Mesothelial cell of epicardium (in vitro differentiated cells): Measurements from ENCODE around the gene ZMYND19. TPM values are rescaled to one million over a fixed set of nuclear protein-coding genes. Genes with fewer than 3 reads are reported as not detected.
A peak's percentile ranks its signal among the peaks of the same experiment; 100 is the strongest.

Experiments used
- DNase-seq, 2 experiments: peaks; one replicate each; pipeline ENCODE4 v3.0.0; 2021; ENCODE audit warnings: low spot score in 2 of 2; ENCODE audit not compliant: unreplicated experiment in 2 of 2
- H3K27ac Mint-ChIP-seq: 2 replicates; pipeline ENCODE4 v1.8.0; 2021; ENCODE audit warnings: mixed read lengths
- H3K27me3 Mint-ChIP-seq: 2 replicates; pipeline ENCODE4 v1.8.0; 2021; ENCODE audit warnings: low read depth, mixed read lengths
- H3K36me3 Mint-ChIP-seq: 2 replicates; pipeline ENCODE4 v1.8.0; 2021; ENCODE audit warnings: mixed read lengths
- H3K4me1 Mint-ChIP-seq: 2 replicates; pipeline ENCODE4 v1.8.0; 2021; ENCODE audit warnings: mixed read lengths
- H3K4me3 Mint-ChIP-seq: 2 replicates; pipeline ENCODE4 v1.8.0; 2021; ENCODE audit warnings: mild to moderate bottlenecking, moderate library complexity, mixed read lengths
- H3K9me3 Mint-ChIP-seq: 2 replicates; pipeline ENCODE4 v1.8.0; 2021; ENCODE audit warnings: mixed read lengths
- total RNA-seq: library from RNA; stranded (reverse); gene quantifications from 3 replicates; pipeline ENCODE4 v1.2.1, GENCODE V29; 2021
- TF ChIP-seq, protein P1 (sequence below): fragments of 200-600 bp; sonication (generic); IDR thresholded peaks from one replicate; pipeline ENCODE4 v1.5.0; 2021; ENCODE audit warnings: antibody characterized with exemption; ENCODE audit not compliant: unreplicated experiment

ZMYND19 gene
- total RNA-seq: 31.1 to 33.2 TPM (median 31.9 TPM) in 3 replicates

DNA sequence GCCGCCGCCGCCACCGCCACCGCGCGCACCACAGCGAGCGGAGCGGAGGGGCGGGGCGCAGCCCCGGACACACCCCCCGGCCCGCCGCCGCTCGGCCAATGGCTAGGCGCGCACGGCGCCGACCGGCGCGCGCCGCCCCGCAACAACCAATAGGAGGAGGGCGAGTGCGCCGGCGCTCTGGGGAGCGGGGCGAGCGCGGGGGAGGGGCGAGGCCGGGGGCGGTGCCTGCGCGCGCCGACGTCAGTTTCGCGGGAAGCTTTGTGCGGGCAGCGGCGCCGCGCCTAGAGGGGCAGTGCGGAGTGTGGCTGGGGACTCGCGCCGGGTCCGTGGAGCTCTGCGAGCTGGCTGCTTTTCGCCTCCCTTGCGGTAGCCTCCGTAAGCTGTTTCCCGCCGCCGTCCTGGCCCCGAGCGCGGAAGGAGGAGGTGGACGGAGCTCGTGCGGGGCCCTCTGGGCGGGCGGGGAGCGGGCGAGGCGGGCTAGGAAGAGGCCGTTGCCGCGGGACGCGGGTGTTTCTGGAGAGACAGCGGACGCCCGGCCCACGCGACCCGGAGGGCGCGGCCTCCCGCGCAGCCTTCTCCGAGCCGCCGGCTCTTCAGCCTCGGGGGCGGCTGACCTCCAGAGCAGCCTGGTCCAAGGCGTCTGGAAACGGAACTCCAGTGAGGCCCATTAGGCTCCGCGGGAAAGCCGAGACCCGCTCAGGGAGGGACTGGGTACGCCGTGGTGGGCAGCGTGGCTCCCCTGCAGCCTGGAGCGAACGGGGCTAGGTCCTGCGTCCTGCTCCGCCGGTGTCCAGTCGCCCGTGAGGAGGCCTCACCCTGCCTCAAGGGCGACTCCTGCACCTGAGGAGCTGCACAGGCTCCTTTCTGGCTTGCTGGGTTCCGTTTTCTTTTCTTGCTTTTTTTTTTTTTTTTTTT, at the start of gene ZMYND19:
Gene ZMYND19, minus strand, starts transcription at position 44 of the 915 bp plus-strand sequence. CDS start 249 bp downstream, outside the sequence.
- Mint-ChIP-seq H3K4me1 (peaks cover 9% of the 10 kb centered on the region), H3K27ac (peak within 1 kb of the TSS; percentile 98), H3K27me3 (no peaks in the 10 kb centered on the region), H3K9me3 (no peaks in the 10 kb centered on the region), H3K4me3 (peak within 1 kb of the TSS; percentile 98), H3K36me3 (peaks cover 10% of the 10 kb centered on the region)
- peak; percentile 89 to 96 for DNase-seq
- TF ChIP-seq, protein P1, sequence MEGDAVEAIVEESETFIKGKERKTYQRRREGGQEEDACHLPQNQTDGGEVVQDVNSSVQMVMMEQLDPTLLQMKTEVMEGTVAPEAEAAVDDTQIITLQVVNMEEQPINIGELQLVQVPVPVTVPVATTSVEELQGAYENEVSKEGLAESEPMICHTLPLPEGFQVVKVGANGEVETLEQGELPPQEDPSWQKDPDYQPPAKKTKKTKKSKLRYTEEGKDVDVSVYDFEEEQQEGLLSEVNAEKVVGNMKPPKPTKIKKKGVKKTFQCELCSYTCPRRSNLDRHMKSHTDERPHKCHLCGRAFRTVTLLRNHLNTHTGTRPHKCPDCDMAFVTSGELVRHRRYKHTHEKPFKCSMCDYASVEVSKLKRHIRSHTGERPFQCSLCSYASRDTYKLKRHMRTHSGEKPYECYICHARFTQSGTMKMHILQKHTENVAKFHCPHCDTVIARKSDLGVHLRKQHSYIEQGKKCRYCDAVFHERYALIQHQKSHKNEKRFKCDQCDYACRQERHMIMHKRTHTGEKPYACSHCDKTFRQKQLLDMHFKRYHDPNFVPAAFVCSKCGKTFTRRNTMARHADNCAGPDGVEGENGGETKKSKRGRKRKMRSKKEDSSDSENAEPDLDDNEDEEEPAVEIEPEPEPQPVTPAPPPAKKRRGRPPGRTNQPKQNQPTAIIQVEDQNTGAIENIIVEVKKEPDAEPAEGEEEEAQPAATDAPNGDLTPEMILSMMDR: no peak

- H3K4me3 Mint-ChIP-seq: no peak overlapping the region
- TF ChIP-seq, protein P1: no peak
- peaks cover 14% of the 10 kb centered on the region for H3K36me3 Mint-ChIP-seq
- no peaks in the 10 kb centered on the region for H3K9me3 Mint-ChIP-seq
- H3K27ac Mint-ChIP-seq: no peak overlapping the region
- no peaks in the 10 kb centered on the region for H3K27me3 Mint-ChIP-seq
- no peaks in the 10 kb centered on the region for H3K4me1 Mint-ChIP-seq
- no peak for DNase-seq
These were observed 49.2 kb upstream of the ZMYND19 start for GRCh38 chr9:137639303-137640051.

DNA sequence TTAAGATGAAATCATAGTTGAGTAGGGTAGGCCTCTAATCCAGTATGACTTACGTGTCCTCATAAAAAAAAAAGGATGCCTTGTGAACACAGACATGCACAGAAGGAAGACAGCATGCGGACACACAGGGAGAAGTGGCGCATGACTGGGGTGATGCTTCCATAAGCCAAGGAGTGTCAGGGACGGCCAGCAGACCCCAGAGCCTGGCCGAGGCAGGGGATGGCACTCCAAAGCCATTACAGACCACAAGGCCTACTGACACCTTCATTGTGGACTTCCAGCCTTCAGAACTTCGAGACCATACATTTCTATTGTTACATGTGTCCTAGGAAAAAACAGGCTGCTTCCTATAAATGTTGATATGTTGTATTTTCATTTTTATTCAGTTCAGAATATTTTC, 48.4 kb upstream of the ZMYND19 start:
- H3K27me3 Mint-ChIP-seq: no peaks in the 10 kb centered on the region
- no peaks in the 10 kb centered on the region for H3K9me3 Mint-ChIP-seq
- TF ChIP-seq, protein P1: no peak
- H3K4me1 Mint-ChIP-seq: no peaks in the 10 kb centered on the region
- no peak for DNase-seq
- H3K36me3 Mint-ChIP-seq: peaks cover 10% of the 10 kb centered on the region
- H3K27ac Mint-ChIP-seq: no peak overlapping the region
- H3K4me3 Mint-ChIP-seq: no peak overlapping the region

DNA sequence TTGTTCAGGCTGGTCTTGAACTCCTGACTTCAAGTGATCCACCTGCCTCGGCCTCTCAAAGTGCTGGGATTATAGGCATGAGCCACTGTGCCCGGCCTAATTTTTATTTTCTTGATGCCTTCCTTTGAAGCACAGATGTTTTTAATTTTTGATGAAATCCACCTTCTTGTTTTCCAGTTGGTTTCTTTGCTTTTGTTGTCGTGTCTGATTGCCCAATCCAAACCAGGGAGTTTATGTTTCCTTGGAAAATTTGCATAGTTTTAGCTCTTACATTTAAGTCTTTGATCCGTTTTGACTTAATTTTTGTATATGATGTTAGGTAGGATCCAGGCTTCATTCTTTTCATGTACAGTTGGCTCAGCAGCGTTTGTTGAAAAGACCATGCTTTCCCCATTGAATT, 43.7 kb upstream of the ZMYND19 start:
- Mint-ChIP-seq H3K36me3 (peaks cover 2% of the 10 kb centered on the region), H3K4me1 (peaks cover 6% of the 10 kb centered on the region), H3K27ac (peak overlapping the region; percentile 60), H3K9me3 (no peaks in the 10 kb centered on the region), H3K27me3 (no peaks in the 10 kb centered on the region), H3K4me3 (no peak overlapping the region)
- no peak for DNase-seq
- TF ChIP-seq, protein P1: no peak

GRCh38 chr9:137632230-137633161, 42.2 kb upstream of the ZMYND19 start:
- H3K27ac Mint-ChIP-seq: peak overlapping the region; percentile 28
- H3K4me1 Mint-ChIP-seq: peaks cover 13% of the 10 kb centered on the region
- DNase-seq: no peak
- no peaks in the 10 kb centered on the region for H3K36me3 Mint-ChIP-seq
- H3K27me3 Mint-ChIP-seq: no peaks in the 10 kb centered on the region
- TF ChIP-seq, protein P1: no peak
- no peaks in the 10 kb centered on the region for H3K9me3 Mint-ChIP-seq
- H3K4me3 Mint-ChIP-seq: no peak overlapping the region
